Tongue (tissue), 2 donors: ENCODE measurements around the gene NTSR1. TPM values are rescaled to one million over a fixed set of nuclear protein-coding genes. Genes with fewer than 3 reads are reported as not detected.

Experiments
- DNase-seq: peaks from one replicate; pipeline ENCODE4 v3.0.0-alpha.2; 2015
- total RNA-seq: library from RNA; depleted of rRNA; stranded (reverse); fragments of >200 nt; gene quantifications from one replicate; pipeline ENCODE4 v1.2.3, GENCODE V29; 2014

The NTSR1 gene
- total RNA-seq, 1 donor from 2014 or later = not detected

GRCh38 chr20:62755817-62756724, 47.4 kb downstream of the NTSR1 start:
- DNase-seq = peak; percentile 79

GRCh38 chr20:62758226-62758912, 49.7 kb downstream of the NTSR1 start:
- no peak for DNase-seq

GRCh38 chr20:62759981-62760431, 51.4 kb downstream of the NTSR1 start:
- DNase-seq = peak; percentile 16

GRCh38 chr20:62760471-62760855, 51.8 kb downstream of the NTSR1 start:
- DNase-seq = peak; percentile 39

- DNase-seq = peak; percentile 45
Measured at GRCh38 chr20:62760856-62761758, 52.5 kb downstream of the NTSR1 start.

GRCh38 chr20:62761759-62762131, 53.1 kb downstream of the NTSR1 start:
- DNase-seq = no peak

GRCh38 chr20:62762376-62762775, 53.7 kb downstream of the NTSR1 start:
- DNase-seq = no peak

- no peak for DNase-seq
Measured at GRCh38 chr20:62762801-62763368, 54.2 kb downstream of the NTSR1 start.

- DNase-seq = no peak
Measured at GRCh38 chr20:62763404-62763803, 54.8 kb downstream of the NTSR1 start.

GRCh38 chr20:62764156-62764935, 55.7 kb downstream of the NTSR1 start:
- DNase-seq = no peak

GRCh38 chr20:62765021-62765420, 56.4 kb downstream of the NTSR1 start:
- peak; percentile 21 for DNase-seq

- DNase-seq = no peak
Measured at GRCh38 chr20:62765432-62766070, 56.9 kb downstream of the NTSR1 start.

GRCh38 chr20:62766071-62766450, 57.4 kb downstream of the NTSR1 start:
- no peak for DNase-seq

GRCh38 chr20:62766716-62767115, 58.1 kb downstream of the NTSR1 start:
- DNase-seq = peak; percentile 19

GRCh38 chr20:62768234-62768546, 59.6 kb downstream of the NTSR1 start:
- DNase-seq = no peak

GRCh38 chr20:62768551-62769287, 60.1 kb downstream of the NTSR1 start:
- peak; percentile 70 for DNase-seq

- no peak for DNase-seq
Measured at GRCh38 chr20:62769346-62770071, 60.9 kb downstream of the NTSR1 start.

- no peak for DNase-seq
Measured at GRCh38 chr20:62770111-62770910, 61.7 kb downstream of the NTSR1 start.

- no peak for DNase-seq
Measured at GRCh38 chr20:62770916-62771315, 62.3 kb downstream of the NTSR1 start.
